22Rv1 (cell line): ENCODE measurements around the gene TSPAN5.

ENCODE experiments used
- CTCF ChIP-seq: fragments of 450-650 bp; IDR thresholded peaks from 2 replicates; pipeline ENCODE4 v1.5.1; 2017; ENCODE audit warnings: mild to moderate bottlenecking
- ZFX ChIP-seq: fragments of 450-650 bp; IDR thresholded peaks from 2 replicates; pipeline ENCODE4 v1.6.1; 2017; ENCODE audit warnings: antibody characterized with exemption, borderline replicate concordance

- TF ChIP-seq CTCF (no peak), ZFX (no peak)
These were observed 46.6 kb downstream of the TSPAN5 start for GRCh38 chr4:98611677-98612317.
